ENCODE data around the gene CDK18. TPM values are rescaled to one million over a fixed set of nuclear protein-coding genes. Genes with fewer than 3 reads are reported as not detected.

The CDK18 gene
- total and polyA plus RNA-seq, 3 experiments from 2014 or later, result 0.43 to 1.6 (median 1.4) TPM

Other genes starting within 250 kb of the CDK18 start
- 1 to 10 TPM; 4.5 to 4.7 TPM for gene NUAK2, start 182.9 kb upstream of the CDK18 start, total RNA-seq
- gene NUAK2, start 182.9 kb upstream of the CDK18 start, polyA plus RNA-seq, result 32.1 TPM
- gene KLHDC8A, start 147.7 kb upstream of the CDK18 start, total RNA-seq, result not detected
- gene KLHDC8A, start 147.7 kb upstream of the CDK18 start, polyA plus RNA-seq, result not detected
- gene LEMD1, start 82.6 kb upstream of the CDK18 start, total RNA-seq, result under 1 TPM in 1 of 2 experiments, not detected in 1; 0.55 TPM
- gene LEMD1, start 82.6 kb upstream of the CDK18 start, polyA plus RNA-seq, result not detected
- gene BLACAT1, start 48.6 kb upstream of the CDK18 start, total RNA-seq, result under 1 TPM in 1 of 2 experiments, not detected in 1; 0.09 TPM
- not detected for gene BLACAT1, start 48.6 kb upstream of the CDK18 start, polyA plus RNA-seq
- gene ELK4, start 127.3 kb downstream of the CDK18 start, total RNA-seq, result 10 to 100 TPM; 83.3 to 88.7 TPM
- 6.1 TPM for gene ELK4, start 127.3 kb downstream of the CDK18 start, polyA plus RNA-seq
- under 1 TPM; 0.29 to 0.33 TPM for gene SLC45A3, start 175.8 kb downstream of the CDK18 start, total RNA-seq
- not detected for gene SLC45A3, start 175.8 kb downstream of the CDK18 start, polyA plus RNA-seq
- gene NUCKS1, start 245.5 kb downstream of the CDK18 start, total RNA-seq, result 100 to 1,000 TPM; 162 to 202 TPM
- gene NUCKS1, start 245.5 kb downstream of the CDK18 start, polyA plus RNA-seq, result 18.9 TPM